GM19193 (cell line): ENCODE measurements around the gene LIPE.

Experiments
- POLR2A ChIP-seq: IDR thresholded peaks from 4 replicates; pipeline ENCODE4 v1.6.1; 2011; ENCODE audit not compliant: insufficient read depth, insufficient read length; ENCODE audit errors: extremely low read depth

LIPE gene

DNA sequence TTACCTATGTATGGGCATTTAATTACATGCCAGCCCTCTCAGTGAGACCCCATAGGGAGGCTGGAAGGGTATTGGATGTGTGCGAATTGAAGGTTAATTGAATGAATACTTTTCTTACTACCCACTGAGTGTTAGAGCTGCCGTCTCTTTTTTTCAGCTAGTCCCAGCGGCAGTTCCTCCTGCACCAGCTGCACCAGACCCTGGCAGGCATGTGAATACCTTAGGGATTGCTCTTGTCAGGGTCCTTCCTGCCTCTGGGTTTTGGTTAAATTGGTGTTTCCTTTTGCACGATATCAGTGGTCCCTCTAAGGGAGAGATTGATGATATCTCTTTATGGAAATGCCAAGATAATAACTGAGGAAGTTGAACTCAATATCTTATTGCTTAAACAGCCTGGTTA, 25.4 kb upstream of the LIPE start:
- no peak for TF ChIP-seq POLR2A

DNA sequence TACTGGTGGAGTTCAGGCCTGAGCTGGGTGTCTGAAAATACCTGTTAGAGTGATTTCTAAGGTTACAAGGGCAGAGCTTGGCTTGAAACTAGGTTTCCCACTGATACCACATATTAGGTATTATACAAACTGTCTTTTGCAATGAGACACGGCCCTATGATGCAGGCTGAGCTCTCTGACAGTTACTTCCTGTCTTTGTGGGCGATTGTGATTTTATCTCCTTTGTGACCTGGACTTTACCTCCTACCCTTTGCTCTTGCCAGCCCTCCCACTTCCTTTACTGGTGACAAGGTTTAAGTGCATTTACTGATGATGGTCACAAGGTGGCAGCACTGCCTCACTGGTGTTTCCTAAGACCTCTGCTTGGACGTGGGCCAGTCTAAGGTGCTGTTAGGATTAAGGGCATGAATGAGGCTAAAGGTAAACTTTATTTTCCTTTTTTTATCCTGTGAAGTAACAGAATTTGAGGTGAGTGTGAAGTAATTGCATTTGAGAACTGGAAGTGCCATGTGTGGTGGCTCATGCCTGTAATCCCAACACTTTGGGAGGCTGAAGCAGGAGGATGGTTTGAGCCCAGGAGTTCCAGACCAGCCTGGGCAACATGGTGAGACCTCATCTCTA, 23.2 kb upstream of the LIPE start:
- TF ChIP-seq POLR2A = no peak

GRCh38 chr19:42445948-42446347, 18.8 kb upstream of the LIPE start:
- no peak for TF ChIP-seq POLR2A

DNA sequence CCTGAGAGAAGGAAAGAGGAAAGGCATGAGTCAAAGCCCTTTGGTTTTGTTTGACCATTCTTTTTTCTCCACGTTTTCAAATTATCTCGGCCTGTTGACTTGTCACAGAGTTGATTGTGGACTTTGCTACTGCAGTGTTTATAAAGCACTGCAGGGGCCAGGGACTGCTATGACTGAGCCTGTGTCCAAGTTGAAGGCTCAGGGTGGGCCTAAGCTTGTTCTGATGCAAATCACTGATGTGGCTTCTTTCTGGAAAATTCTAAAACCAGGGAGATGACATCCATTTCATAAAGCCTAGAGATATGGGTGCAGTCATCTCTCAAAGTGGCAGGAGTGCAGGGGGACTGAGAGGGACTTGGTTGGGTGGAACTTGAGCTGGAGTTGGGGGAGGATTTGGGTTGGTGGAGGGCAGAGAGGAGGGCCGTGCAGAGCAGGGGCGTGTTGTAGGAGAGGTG, 16.8 kb upstream of the LIPE start:
- no peak for TF ChIP-seq POLR2A

- TF ChIP-seq POLR2A = no peak
Observed at GRCh38 chr19:42442833-42443232, 15.6 kb upstream of the LIPE start, which contains the start of gene CXCL17. Gene CXCL17, minus strand, starts transcription at chr19:42442946. Its CDS starts 114 bp downstream, at chr19:42442832.

- no peak for TF ChIP-seq POLR2A
Observed at GRCh38 chr19:42441049-42441445, 13.9 kb upstream of the LIPE start.

GRCh38 chr19:42440357-42441048, 13.3 kb upstream of the LIPE start:
- no peak for TF ChIP-seq POLR2A

GRCh38 chr19:42436006-42436405, 8.8 kb upstream of the LIPE start:
- TF ChIP-seq POLR2A = no peak

DNA sequence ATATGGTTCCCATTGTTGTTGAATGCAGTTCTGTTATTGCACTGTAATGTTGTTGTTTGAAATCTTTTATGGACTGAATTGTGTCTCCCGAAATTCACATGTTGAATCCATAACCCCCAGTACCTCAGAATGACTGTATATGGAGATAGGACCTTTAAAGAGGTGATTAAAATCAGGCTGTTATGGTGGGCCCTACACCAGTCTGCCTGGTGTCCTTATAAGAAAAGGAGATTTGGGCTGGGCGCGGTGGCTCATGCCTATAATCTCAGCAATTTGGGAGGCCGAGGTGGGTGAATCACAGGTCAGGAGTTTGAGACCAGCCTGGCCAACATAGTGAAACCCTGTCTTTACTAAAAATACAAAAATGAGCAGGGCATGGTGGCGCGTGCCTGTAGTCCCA, 8.1 kb upstream of the LIPE start:
- no peak for TF ChIP-seq POLR2A

DNA sequence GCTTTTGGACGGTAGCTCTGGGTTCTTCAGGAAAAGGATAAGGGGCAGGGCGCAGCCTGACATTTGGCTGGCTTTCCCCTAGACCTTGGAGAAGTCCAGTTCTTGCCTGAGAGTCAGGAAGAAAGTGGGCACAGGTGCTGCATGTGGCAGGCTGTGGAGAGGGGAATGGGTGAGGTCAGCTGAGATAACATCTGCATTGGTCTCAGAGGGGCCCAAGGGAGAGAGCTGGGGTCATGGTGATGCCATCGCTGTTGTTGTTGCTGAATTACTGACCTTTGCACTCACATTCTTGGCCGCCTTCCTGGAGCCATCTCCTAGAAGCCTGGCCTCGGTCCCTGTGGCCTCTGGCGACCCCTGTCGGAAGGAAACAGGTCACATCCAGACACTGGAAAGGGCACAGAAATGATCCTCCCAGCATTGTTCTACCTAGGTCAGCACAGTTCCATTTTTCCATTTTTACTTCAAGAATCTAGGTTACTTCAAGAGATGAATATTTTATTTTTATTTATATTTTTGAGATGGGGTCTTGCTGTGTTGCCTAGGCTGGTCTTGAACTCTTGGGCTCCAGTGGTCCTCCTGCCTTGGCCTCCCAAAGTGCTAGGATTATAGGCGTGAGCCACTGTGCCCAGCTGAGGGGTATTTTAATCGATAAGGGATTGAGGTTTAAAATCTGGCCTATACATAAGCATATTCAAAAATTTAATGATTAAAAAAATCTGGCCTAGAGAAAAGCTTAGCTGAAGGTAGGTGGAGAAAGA, 6.5 kb upstream of the LIPE start:
- no peak for TF ChIP-seq POLR2A

DNA sequence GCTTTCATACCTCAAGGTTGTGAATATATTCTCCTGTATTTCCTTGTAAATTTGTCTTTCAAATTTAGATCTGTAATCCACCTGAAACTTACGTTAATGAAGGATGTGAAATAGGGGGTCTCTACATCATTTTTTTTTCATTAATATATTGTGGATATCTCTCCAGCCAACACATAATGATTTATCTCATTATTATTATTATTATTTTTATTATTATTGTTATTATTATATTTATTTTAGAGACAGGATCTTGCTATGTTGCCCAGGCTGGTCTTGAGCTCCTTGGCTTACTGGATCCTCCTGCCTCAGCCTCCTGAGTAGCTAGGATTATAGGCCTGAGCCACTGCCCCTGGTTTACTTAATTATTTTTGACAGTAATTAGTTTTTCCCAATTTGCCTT, 4.3 kb upstream of the LIPE start:
- no peak for TF ChIP-seq POLR2A

DNA sequence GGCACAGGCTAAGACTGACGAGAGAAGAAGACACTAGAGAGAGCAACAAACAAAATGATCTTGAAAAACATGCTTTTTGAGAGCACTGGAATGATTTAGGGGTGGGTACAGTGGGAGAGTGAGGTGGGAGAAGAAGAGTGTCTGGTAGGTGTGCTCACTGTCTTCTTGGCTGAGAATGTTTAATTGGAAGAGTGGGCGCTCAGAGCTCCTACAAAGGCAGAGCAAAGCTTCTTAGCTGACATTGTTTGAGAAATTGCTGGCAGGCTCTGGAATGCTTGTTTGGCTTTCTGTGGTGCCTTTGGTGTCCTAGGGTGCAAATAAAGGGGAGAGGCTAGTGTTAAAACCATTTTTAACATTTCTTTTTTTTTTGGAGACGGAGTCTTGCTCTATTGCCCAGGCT, 1.5 kb upstream of the LIPE start:
- no peak for TF ChIP-seq POLR2A

GRCh38 chr19:42426643-42427042, 545 bp downstream of the LIPE start:
- TF ChIP-seq POLR2A = no peak

DNA sequence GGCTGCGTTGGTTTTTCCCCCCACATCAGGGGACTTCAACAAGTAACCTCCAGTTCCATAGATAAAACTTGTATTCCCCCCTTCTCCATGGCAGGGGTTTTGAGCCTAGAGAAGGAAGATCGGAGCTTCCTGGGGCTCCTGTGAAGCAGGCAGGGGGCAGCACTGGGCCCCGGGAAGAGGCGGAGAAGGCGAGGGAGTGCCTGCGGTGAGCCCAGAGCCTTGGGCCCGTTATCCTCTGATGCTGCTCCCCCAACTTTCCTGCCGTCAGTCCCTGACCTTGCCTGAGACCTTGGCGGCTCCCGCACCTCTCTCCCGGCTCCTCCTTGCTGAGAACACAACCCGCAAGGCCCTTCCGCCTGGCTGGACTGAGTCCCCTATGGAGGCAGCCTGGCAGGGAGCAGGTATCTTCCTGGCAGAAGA, 2.5 kb downstream of the LIPE start:
- TF ChIP-seq POLR2A = no peak

DNA sequence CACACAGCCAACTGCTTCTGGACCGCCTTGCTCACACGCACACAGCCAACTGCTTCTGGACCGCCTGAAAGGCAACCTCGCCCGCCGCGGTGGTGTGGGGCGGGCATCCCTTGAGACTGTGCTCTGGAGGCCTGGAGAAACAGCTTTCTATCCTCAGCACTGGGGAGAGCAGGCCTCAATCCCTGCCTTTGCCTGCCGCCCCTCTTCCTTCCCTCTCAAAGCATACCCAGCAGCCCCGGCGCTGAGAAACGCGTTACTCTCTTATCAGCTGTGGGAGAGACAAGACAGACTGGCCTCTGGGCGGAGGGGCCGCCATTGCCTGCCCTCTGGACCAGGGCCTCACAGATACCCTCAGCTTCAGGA, 2.9 kb downstream of the LIPE start:
- TF ChIP-seq POLR2A = no peak
